NK-92 treated with Interleukin-12 subunit alpha and Interleukin-12 subunit beta, amount 100 ng/mL, for 24 hours (cell line): Measurements from ENCODE around the gene TBC1D10A.

Experiments
- DNase-seq: peaks from one replicate; lab custom pipeline; 2025; lab: John Stamatoyannopoulos, UW

Gene TBC1D10A

DNA sequence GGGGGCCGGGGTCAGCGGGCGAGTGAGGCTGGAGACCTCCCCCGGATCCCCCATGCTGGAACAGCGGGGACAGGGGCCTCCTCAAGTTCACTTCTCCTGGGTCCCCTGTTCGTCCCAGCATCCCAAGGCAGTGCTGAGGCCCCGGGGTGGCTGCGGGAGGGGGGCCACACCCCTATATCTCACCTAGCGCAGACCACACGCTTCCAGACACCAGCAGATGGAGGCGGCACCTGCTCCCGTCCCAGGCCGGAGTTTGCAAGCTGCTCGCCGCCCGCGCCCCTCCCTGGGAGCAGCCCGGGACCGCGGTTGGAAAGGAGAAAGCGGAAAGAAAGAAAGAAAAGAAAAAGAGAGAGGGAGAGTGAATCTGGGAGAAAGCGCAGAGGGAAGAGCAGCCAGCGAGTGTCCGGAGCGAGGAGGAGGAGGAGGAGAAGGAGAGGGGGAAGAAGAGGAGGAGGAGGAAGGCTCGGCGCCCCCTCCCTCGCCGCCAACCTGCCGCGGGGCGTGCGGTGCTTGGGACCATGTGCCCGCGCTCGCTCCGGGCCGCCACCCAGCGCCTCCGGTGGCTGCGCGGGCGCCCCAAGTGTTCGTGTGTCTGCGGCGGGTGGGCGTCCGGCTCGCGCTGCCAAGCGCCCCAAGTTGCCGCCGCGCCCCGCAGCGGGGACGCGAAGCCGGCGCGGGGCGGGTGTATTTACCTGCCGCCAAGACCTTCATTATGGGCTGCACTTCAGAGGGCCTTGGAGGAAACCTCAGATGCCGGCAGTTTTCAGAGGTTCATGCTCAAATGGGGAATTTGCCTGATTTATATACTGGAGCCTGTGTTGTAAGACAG is 80.5 kb downstream of the TBC1D10A start, which contains the start of gene LIF:
TSS of gene LIF (minus strand) at position 775 of the 829 bp plus-strand sequence. CDS start at position 711, 64 bp downstream.
- DNase-seq, result no peak

DNA sequence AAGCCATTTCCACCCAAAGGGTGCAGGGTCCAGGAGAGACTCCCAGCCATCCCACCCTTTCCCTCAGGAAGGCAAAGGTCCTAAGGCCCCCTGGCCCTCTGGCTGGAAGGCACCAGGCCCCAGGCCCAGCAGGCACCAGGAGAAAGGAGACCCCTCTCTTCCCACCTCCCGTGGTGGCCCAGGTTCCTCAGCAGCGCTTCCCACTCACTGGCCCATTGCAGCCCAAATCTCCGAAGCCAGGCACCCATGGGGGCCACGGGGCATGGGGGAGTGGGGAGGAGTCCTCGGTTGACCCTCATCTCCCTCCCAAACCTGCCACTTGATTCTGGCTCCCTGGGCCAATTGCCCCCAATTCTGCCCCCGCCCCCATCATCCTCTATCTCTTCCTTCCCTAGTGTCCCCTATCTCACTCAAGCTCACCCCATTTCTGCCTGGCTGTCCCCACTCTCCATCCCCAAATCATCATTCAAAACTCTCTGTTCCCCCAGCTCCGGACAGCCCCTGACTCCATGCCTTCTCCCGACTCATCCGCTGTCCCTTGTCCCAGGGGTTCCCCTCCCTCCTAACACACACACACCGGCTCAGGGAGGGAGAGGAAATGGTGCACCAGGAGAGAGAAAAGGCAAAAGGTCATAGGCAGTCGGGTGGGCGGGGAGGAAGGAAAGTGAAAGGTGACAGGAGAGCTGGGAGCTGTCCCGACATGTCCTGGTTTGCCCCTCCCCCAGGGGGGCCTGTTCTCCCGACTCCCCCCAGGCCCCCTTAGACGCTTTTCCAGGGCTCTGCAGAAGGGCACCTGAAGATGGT is 81.4 kb downstream of the TBC1D10A start:
- no peak for DNase-seq

DNA sequence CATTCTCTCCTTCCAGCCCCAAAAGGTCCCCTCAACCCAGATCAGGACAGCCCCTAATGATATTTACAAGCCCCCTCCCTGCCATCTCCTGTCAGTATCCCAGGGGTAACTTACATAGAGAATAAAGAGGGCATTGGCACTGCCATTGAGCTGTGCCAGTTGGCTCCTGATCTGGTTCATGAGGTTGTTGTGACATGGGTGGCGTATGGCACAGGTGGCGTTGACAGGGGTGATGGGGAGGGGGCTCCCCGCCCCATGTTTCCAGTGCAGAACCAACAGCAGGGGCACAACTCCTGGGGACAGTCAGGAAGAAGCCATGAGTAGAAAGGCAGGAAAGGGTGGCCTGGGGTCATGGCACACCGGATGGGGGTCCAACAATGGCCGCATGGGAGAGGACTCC is 82.1 kb downstream of the TBC1D10A start:
- no peak for DNase-seq

DNA sequence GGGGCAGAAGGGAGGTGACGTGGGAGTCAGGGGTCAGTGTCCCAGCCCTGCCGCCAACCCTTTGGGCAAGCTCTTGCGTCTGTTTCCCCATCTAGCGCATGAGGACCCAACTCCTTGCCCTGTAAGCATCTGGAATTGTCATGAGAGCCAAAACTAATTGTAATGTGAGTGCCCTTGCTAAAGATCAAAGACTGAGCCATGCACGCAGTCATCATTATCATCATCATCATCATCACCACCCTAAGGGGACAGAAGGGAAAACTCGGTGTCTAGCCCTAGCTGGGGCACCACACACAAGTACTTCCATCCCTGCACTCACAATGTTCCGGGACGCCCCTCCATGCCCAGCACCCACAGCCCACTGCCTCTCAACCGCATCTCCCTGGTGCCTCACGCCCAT is 82.7 kb downstream of the TBC1D10A start:
- no peak for DNase-seq

DNA sequence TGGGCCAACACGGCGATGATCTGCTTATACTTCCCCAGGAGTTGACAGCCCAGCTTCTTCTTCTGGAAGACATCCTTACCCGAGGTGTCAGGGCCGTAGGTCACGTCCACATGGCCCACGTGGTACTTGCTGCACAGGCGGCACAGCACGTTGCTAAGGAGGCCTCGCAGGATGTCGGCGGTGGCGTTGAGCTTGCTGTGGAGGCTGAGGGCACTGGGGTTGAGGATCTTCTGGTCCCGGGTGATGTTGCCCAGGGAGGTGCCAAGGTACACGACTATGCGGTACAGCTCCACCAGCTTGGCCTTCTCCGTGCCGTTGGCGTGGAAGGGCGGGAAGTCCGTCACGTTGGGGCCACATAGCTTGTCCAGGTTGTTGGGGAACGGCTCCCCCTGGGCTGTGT is 83.1 kb downstream of the TBC1D10A start:
- DNase-seq, result no peak
